ENCODE data around the gene SAPCD2. TPM values are rescaled to one million over a fixed set of nuclear protein-coding genes. Genes with fewer than 3 reads are reported as not detected.

SAPCD2 gene
- total and polyA plus RNA-seq, 11 donors: 0.09 to 2.0 (median 0.20) TPM

DNA sequence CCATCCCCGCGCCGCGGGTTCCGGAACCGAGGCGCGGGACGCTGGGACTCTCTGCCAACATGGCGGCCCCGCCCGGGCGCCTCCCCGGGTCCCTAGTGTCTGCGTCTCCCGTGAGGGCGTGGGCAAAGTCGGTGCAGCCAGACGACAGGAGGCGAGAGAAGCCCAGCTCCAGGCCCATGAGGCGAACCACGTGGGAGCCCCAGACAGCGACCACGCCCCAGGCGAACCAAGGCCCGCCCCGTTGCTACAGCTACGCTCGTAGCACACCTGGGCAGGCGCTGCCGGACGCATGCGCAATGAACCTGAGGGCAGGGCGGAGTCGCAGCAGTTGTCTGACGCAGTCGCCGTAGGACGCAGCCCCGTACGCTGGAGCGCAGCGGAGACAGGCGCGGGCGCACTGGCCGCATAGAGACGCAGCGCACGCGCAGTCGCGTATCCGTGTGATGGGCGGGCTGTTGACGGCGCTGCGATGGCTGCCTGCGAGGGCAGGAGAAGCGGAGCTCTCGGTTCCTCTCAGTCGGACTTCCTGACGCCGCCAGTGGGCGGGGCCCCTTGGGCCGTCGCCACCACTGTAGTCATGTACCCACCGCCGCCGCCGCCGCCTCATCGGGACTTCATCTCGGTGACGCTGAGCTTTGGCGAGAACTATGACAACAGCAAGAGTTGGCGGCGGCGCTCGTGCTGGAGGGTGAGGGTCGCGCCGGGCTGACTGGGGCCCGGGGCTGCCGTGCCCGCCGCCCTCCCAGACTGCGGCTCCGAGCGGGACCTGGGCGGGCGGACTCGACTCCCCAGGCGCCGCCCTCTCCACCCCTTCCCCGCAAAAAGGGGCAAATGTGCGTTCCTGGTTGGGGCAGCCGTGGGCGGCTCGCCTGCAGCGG lies 16.4 kb upstream of the SAPCD2 start, which contains the start of gene MAN1B1:
MAN1B1 (plus strand) TSS at position 455 of the 878 bp plus-strand sequence; CDS start at position 470, 15 bp downstream.
- peaks cover 0 to 35% (median 29%) of the 10 kb centered on the region in 9 donors for H3K36me3 ChIP-seq
- peak within 1 kb of the TSS; percentile 85 to 97 (median 96) for H3K27ac ChIP-seq
- no peaks in the 10 kb centered on the region for H3K9me3 ChIP-seq
- no peaks in the 10 kb centered on the region for H3K27me3 ChIP-seq
- ATAC-seq (peak; percentile 90 to 97 (median 94)), DNase-seq (peak; percentile 98 to 100 (median 99))
- H3K4me3 ChIP-seq: peak within 1 kb of the TSS; percentile 56 to 94 (median 78)
- TF ChIP-seq CTCF (IDR thresholded peaks at IDR 0.05) (peak in 1 of 12 donors; percentile 15), POLR2A (IDR thresholded peaks at IDR 0.05) (peak in 1 of 2 donors; percentile 77)
- H3K4me1 ChIP-seq: peaks cover 0 to 31% (median 21%) of the 10 kb centered on the region in 12 donors
- WGBS, 4 donors: 0% methylated on average over 34 to 101 of the region's 101 CpGs
- intact Hi-C loops (cut with DNase I): no loop called here

GRCh38 chr9:137085920-137086530 lies 15.7 kb upstream of the SAPCD2 start:
- DNase-seq: peak in 4 of 5 donors; percentile 56 to 79 (median 67)
- TF ChIP-seq POLR2A (IDR thresholded peaks at IDR 0.05): no peak
- no peak for TF ChIP-seq CTCF (IDR thresholded peaks at IDR 0.05)
- WGBS, 4 donors: 1 to 3% (median 1%) methylated on average over 16 to 58 of the region's 58 CpGs
- Histone ChIP-seq H3K27me3 (no peaks in the 10 kb centered on the region), H3K27ac (peak overlapping the region; percentile 85 to 97 (median 96)), H3K36me3 (peaks cover 0 to 35% (median 31%) of the 10 kb centered on the region in 9 donors), H3K9me3 (no peaks in the 10 kb centered on the region), H3K4me1 (peaks cover 0 to 31% (median 21%) of the 10 kb centered on the region in 12 donors), H3K4me3 (peak overlapping the region; percentile 56 to 94 (median 78))
- peak in 3 of 4 donors; percentile 13 to 39 (median 35) for ATAC-seq
- intact Hi-C loops (cut with DNase I): no loop called here

- Histone ChIP-seq H3K27ac (no peak overlapping the region), H3K36me3 (peaks cover 0 to 42% (median 32%) of the 10 kb centered on the region in 9 donors), H3K4me3 (no peak overlapping the region), H3K27me3 (no peaks in the 10 kb centered on the region), H3K9me3 (no peaks in the 10 kb centered on the region), H3K4me1 (peaks cover 0 to 30% (median 21%) of the 10 kb centered on the region in 12 donors)
- WGBS, 4 donors: 77 to 86% (median 80%) methylated on average over 9 of the region's 9 CpGs
- intact Hi-C loops (cut with DNase I): no loop called here
- DNase-seq (no peak), ATAC-seq (no peak)
- TF ChIP-seq CTCF (IDR thresholded peaks at IDR 0.05) (no peak), POLR2A (IDR thresholded peaks at IDR 0.05) (no peak)
Measured at GRCh38 chr9:137084526-137084925, 14.2 kb upstream of the SAPCD2 start.
